Colon (tissue), 2 donors: ENCODE measurements around the gene KLF7.

Experiments used
- FAIRE-seq: peaks from 2 replicates; lab custom pipeline; 2012; peaks lifted over from hg19 to GRCh38; lab: Jason Lieb, UNC
- donor health status: control.
- donor health status: control.

KLF7 gene

GRCh38 chr2:207148020-207148419, 17.7 kb downstream of the KLF7 start:
- no peak for FAIRE-seq

- FAIRE-seq: no peak
Measured at GRCh38 chr2:207144173-207144785, 21.5 kb downstream of the KLF7 start.

DNA sequence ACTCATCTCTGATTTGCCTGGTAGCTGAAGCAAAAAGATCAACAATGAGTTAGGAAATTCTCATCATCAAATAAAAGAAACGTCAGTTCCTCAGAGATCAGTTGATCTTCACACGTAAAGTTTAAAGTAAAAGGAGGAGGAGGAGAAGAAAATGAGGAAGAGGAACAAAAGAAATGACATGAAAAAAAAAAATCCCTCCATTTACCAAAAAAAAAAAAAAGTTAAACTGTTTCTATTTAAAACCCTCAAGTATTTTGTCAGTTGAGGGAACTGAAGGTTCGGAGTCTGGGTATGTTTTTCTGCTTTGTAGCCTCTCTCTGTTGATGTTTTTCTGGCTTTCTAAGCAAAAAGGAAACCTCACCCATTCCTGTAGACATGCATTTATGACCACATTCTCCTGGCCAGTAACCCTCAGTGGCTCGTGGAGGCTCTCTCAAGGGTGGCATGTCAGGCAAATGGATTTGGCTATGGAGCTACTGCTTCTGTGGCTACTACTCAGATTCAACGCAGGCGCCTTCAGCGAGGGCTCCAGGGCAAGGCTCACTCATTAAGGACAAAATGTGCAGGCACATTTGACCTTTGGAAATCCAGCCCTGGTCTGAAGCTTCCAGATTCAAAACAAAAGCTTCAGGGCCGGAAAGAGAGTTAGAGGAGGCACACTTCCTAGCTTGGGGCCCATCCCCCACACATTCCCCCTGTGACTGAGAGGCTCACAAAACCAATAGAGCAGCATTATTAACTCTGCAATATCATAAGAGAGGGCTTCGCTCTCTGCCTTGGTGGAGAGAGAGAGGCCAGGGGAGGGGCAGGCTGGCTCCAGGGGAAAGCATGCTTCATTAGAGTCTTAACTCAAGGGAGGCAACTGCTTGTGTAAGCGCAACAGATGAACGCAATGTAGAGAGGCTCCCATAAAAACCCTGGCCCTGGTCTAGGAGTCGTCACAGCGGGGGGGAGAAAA, 22.3 kb downstream of the KLF7 start:
- no peak for FAIRE-seq

DNA sequence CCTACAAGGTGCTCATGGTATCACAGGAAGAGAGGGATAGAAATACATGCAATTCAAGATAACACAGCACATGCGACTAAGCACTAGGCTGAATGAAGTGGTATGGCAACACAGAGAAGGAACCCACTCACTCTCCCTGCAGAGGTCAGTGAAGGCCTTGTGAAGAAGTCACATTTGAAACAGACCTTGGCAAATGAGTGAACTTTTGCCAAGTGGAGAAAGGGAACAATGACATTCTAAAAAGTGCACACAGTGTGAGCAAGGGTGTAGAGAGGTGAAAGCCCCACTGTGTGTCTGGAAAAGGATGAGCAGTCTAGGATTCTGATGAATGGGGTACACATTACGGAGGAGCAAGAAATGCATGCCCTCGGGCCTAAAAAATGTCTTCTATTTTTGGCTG, 23.3 kb downstream of the KLF7 start:
- FAIRE-seq: no peak

GRCh38 chr2:207141386-207141785, 24.4 kb downstream of the KLF7 start:
- FAIRE-seq: no peak

GRCh38 chr2:207140265-207140664, 25.5 kb downstream of the KLF7 start:
- no peak for FAIRE-seq

DNA sequence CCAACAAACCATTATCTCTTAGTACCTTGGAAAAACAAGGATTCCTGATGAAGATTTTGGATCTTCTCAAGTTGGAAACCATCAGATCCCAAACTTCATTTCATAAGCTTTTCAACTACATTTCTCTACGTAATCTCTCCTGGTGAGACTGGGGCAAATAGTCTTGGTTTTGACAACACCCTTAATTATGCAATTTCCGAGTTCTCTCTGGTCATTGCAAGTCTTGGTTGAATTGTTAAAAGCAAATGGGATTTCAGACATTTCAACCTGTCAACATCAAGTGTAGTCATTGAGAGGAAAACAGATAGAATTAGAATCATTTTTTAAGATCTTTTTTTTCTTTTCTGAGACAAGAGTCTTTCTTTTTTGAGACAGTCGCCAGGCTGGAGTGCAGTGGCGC, 26.2 kb downstream of the KLF7 start:
- FAIRE-seq: no peak

GRCh38 chr2:207138627-207139297, 27.0 kb downstream of the KLF7 start:
- FAIRE-seq: no peak

DNA sequence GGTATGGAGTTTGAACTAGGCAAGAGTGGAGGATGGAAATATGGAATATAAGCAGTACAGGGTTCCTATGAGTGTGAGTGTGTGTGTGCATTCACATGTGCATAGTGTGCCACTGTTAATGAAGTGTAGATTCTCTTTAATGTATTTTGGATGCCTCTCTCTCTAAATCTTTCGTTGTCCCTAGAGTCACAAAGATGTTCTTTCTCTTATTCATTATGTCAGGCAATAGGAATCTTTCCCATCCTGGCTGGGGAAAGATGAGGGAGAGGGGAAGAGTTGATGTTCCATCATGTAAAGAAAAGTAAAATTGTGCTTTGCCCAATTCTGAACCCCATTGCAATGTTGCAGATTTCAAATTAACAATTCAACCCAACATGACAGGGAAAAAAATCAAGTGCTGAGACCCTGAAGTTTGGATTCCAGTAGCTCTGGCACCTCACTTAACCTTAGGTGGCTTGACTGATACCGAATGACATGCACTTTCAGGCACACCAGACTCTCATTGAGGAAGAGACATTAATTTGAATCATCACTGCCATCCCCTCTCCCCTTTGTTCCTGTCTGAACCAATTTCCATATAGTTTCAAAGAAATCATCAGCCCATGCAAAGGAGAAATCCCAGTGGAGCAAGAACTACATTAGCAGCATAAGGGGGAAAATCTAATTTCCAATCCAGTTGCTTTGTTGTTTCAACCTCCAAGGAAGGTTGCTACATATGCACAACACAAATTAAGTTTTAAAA, 28.0 kb downstream of the KLF7 start:
- no peak for FAIRE-seq

DNA sequence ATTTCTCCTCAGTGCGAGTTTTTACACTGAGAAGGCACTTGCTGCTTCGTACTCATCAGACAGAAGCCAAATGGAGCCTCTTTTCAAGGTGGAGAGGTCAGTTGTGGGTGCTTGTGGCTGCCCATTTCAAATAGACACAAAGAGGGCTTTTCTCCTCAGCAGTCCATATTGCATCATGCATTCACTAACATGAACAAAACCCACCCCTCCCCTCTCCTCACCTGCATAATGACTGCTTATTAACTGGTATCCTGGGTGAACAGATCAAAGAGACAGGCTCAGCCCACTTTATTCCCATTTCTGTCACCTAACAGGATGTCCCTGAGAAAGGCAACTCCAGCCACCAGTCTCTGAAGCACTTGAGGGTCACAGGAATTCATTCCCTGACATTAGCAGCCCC, 28.9 kb downstream of the KLF7 start:
- no peak for FAIRE-seq

- no peak for FAIRE-seq
Measured at GRCh38 chr2:207135801-207136457, 29.8 kb downstream of the KLF7 start.

GRCh38 chr2:207135340-207135739, 30.4 kb downstream of the KLF7 start:
- no peak for FAIRE-seq

DNA sequence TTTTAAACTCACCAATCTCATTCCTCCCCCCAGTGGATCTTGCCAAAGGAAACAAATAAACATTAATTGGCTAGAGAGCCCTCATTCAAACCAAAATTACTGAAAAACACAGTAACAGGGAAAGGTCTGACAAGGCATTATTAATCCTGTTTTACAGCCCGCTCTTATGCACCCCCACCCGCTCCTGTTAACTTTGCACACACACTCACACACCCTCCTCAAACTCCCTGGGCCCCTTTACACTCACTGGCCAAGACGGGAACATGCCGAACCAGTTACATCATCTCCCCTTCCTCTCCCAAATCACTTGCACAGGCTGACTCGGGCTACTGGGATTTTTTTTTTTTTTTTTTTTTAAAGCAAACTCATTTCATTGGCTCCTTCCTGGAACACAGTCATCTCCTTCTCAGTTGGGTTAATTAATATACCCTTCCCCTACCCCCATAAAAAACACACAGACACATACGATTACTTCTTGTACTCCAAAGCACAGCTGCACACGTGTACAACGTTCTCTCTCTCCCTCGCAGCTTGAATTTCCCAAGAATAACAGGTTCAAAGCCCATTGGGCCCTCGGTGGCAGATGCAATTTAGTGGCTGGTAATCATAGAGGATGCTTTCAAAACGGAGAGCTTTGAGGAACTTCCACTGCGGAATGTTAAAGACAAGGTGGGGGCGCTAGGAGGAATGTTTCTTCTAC, 31.8 kb downstream of the KLF7 start:
- no peak for FAIRE-seq

- no peak for FAIRE-seq
Measured at GRCh38 chr2:207133458-207133819, 32.3 kb downstream of the KLF7 start.

GRCh38 chr2:207132019-207132418, 33.7 kb downstream of the KLF7 start:
- no peak for FAIRE-seq

DNA sequence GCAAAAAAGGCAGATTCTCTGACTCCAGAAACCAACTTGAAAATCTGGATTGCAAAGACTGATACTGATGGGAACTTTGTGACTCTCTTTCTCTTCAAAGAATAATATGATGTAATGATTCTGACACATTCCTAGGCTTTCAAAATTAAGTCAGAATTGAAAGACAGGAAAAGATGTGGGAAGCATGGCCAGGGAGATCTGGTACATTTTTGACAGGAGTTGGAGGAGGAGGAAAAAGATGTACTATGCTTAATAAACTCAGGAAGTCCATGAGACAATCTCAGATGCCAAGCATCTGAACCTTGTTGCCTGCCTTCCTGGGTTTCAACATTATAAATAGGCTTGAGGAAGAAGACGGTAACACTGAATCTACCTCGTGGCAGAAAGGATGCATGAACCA, 34.2 kb downstream of the KLF7 start:
- no peak for FAIRE-seq

GRCh38 chr2:207130958-207131521, 34.7 kb downstream of the KLF7 start:
- no peak for FAIRE-seq

DNA sequence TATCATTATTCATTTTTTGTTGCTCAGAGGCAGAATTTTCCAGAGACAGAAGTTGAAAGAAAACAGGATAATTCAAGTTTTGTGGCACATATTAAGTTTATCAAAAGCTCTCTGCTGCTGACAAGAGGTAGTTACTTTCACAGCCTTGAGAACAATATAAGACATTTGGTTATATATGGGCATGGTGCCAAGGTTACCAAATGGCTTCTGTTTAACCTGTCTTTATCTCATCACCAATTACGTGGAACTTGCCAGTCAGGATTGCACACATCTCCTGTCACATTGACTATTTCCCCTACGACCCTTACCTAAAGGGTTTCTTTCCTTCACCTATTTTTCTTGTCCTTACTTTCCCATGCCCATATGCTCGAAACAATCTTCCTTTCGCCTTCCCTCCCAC, 35.9 kb downstream of the KLF7 start:
- no peak for FAIRE-seq

GRCh38 chr2:207128867-207129266, 36.9 kb downstream of the KLF7 start:
- FAIRE-seq: no peak

DNA sequence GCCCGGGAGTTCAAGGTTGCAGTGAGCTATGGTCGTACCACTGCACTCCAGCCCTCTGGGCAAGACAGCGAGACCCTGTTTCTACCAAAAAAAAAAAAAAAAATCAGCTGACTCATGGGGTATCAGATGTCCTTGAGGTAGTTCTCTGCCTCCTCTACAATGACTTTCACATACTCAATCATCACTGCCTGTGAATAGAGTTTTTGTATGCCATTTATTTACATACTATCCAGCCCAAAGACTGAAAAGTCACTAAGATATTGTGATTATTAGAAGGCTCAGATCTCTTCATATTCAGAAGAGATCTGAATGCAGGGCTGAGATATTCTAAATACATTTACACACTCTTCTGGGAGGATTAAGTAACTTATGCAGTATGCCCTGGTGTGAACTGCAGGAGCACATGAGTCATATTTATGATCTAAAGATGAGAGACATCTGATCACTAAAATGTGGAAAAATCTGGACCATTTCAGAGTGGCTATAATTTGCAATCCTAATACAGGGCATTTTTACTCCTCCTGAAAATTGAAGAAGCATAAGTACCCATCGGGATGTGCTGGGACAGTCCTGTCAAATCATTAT, 38.9 kb downstream of the KLF7 start:
- no peak for FAIRE-seq
